Fibroblast of lung (primary cell): ENCODE measurements around the gene MYO1D.

Experiments
- CTCF ChIP-seq, 2 donors: IDR thresholded peaks in 1 of 2; conservative IDR thresholded peaks in 1 of 2; 1 replicate in 1 of 2; 2 replicates in 1 of 2; pipeline ENCODE4 v1.5.1; 2011 to 2012; ENCODE audit warnings: low read length in 2 of 2, control low read depth in 1 of 2, inconsistent platforms in 1 of 2, low read depth in 1 of 2, mild to moderate bottlenecking in 1 of 2
- EZH2 ChIP-seq: IDR thresholded peaks from 2 replicates; pipeline ENCODE4 v1.5.1; 2012; ENCODE audit warnings: low read length, control low read depth, mild to moderate bottlenecking; ENCODE audit errors: missing control alignments

- TF ChIP-seq CTCF (conservative IDR thresholded peaks at IDR 0.05 in 1 of 2, IDR thresholded peaks at IDR 0.05 in 1 of 2; ENCODE audit: low read depth in 1 of 2, low read length in 2 of 2) (no peak), EZH2 (no peak)
Measured at GRCh38 chr17:32566303-32566702, 310.6 kb downstream of the MYO1D start.
